Stomach (tissue), 9 donors: ENCODE measurements around the gene MAPK4. TPM values are rescaled to one million over a fixed set of nuclear protein-coding genes. Genes with fewer than 3 reads are reported as not detected.

Source experiments
- DNase-seq, 2 donors: peaks; one replicate each; pipeline versions ENCODE4 v3.0.0 to v3.0.0-alpha.2; 2013 to 2019
- H3K27ac ChIP-seq, 5 donors: fragments of 200-600 bp in 4 of 5; sonication (generic) in 4 of 5; one replicate each; pipeline ENCODE4 v1.5.1; 2013 to 2019; ENCODE audit warnings: mild to moderate bottlenecking in 1 of 5, moderate library complexity in 1 of 5
- H3K27me3 ChIP-seq, 3 donors: fragments of 200-600 bp; sonication (generic); one replicate each; pipeline ENCODE4 v1.5.1; 2017 to 2019; ENCODE audit warnings: mixed run types in 1 of 3
- H3K36me3 ChIP-seq, 4 donors: fragments of 200-600 bp; sonication (generic); 1 replicate in 3 of 4; 2 replicates in 1 of 4; pipeline ENCODE4 v1.5.1; 2016 to 2019
- H3K4me1 ChIP-seq, 4 donors: fragments of 200-600 bp; sonication (generic); one replicate each; pipeline ENCODE4 v1.5.1; 2016 to 2019
- H3K4me3 ChIP-seq, 4 donors: fragments of 200-600 bp; sonication (generic) in 3 of 4; one replicate each; pipeline ENCODE4 v1.5.1; 2016 to 2019; ENCODE audit warnings: mild to moderate bottlenecking in 1 of 4
- H3K9me3 ChIP-seq, 4 donors: fragments of 200-600 bp; sonication (generic); one replicate each; pipeline ENCODE4 v1.5.1; 2016 to 2019
- CTCF ChIP-seq, 7 experiments: fragments of 450-650 bp in 4 of 7; fragments of 200-600 bp in 3 of 7; sonication (generic) in 3 of 7; IDR thresholded peaks; one replicate each; pipeline ENCODE4 v1.5.1; 2016 to 2019; ENCODE audit warnings: antibody characterized with exemption in 7 of 7, control low read depth in 2 of 7, mild to moderate bottlenecking in 1 of 7
- EP300 ChIP-seq: sonication (generic); formaldehyde crosslinking; IDR thresholded peaks from one replicate; pipeline ENCODE4 v1.6.1; 2017; ENCODE audit warnings: antibody characterized with exemption
- POLR2A ChIP-seq, 4 donors: fragments of 450-650 bp; IDR thresholded peaks; one replicate each; pipeline ENCODE4 v1.6.1; 2016; ENCODE audit warnings: antibody characterized with exemption in 4 of 4, control low read depth in 2 of 4, mild to moderate bottlenecking in 1 of 4, moderate library complexity in 1 of 4
- POLR2AphosphoS5 ChIP-seq, 3 donors: sonication (generic); formaldehyde crosslinking; IDR thresholded peaks; one replicate each; pipeline ENCODE4 v1.6.1; 2016; ENCODE audit warnings: antibody characterized with exemption in 3 of 3
- WGBS, 5 donors: extraction: QIAGEN DNeasy Blood & Tissue Kit in 3 of 5; methylation state at CpG; one replicate each; pipeline versions ENCODE4 v1.1.5 to v1.1.7; 2013 to 2018; 5-methylcytosine and 5-hydroxymethylcytosine counted together
- intact Hi-C: fragments of 100-400 bp; cut with DNase I; formaldehyde crosslinking; loops from one replicate; pipeline ENCODE4 v1.15.1; 2023; ENCODE audit warnings: low total_unique reads
- polyA plus RNA-seq, 3 donors: library from polyadenylated mRNA; stranded (reverse); fragments of 200-250 nt; gene quantifications; one replicate each; pipeline ENCODE4 v1.2.3, GENCODE V29; 2013
- total RNA-seq, 5 donors: library from RNA; depleted of rRNA; stranded (reverse); fragments of >200 nt; gene quantifications; one replicate each; pipeline versions ENCODE4 v1.1.0 to v1.2.3, GENCODE V29; 2014 to 2016
- donor health status: healthy with polysubstance abuse.
- donor health status: Bipolar disorder and iron deficiency.
- donor health status: healthy.

Gene MAPK4
- total and polyA plus RNA-seq, 8 donors: 0.19 to 86.0 (median 4.2) TPM

- Histone ChIP-seq H3K27ac (no peak overlapping the region), H3K4me3 (no peak overlapping the region), H3K4me1 (no peaks in the 10 kb centered on the region), H3K9me3 (no peaks in the 10 kb centered on the region), H3K27me3 (no peaks in the 10 kb centered on the region), H3K36me3 (peaks cover 0 to 4% (median 0%) of the 10 kb centered on the region in 4 donors)
- intact Hi-C loops: no loop called here
- WGBS, 5 donors: 84 to 91% (median 89%) methylated on average over 9 of the region's 9 CpGs
- no peak for DNase-seq
- TF ChIP-seq CTCF (IDR thresholded peaks at IDR 0.05): no peak
- TF ChIP-seq EP300: no peak
- no peak for TF ChIP-seq POLR2A (IDR thresholded peaks at IDR 0.05)
- no peak for TF ChIP-seq POLR2AphosphoS5 (IDR thresholded peaks at IDR 0.05)
Measured at GRCh38 chr18:50729986-50730385, 170.1 kb downstream of the MAPK4 start.

GRCh38 chr18:50734342-50734741, 174.5 kb downstream of the MAPK4 start:
- intact Hi-C loops: no loop called here
- Histone ChIP-seq H3K9me3 (no peaks in the 10 kb centered on the region), H3K36me3 (peaks cover 0 to 4% (median 0%) of the 10 kb centered on the region in 4 donors), H3K27me3 (no peaks in the 10 kb centered on the region), H3K4me3 (no peak overlapping the region), H3K27ac (no peak overlapping the region), H3K4me1 (no peaks in the 10 kb centered on the region)
- no peak for DNase-seq
- 67 to 75% (median 73%) methylated on average over 6 to 8 of the region's 8 CpGs for WGBS, 5 donors
- TF ChIP-seq POLR2A (IDR thresholded peaks at IDR 0.05) (no peak), POLR2AphosphoS5 (IDR thresholded peaks at IDR 0.05) (no peak), CTCF (IDR thresholded peaks at IDR 0.05) (no peak), EP300 (no peak)

- no peak for DNase-seq
- WGBS, 5 donors: 89 to 94% (median 90%) methylated on average over 5 of the region's 5 CpGs
- Histone ChIP-seq H3K9me3 (no peaks in the 10 kb centered on the region), H3K27ac (no peak overlapping the region), H3K27me3 (no peaks in the 10 kb centered on the region), H3K4me1 (no peaks in the 10 kb centered on the region), H3K36me3 (peaks cover 0 to 1% (median 0%) of the 10 kb centered on the region in 4 donors), H3K4me3 (no peak overlapping the region)
- no peak for TF ChIP-seq EP300
- TF ChIP-seq CTCF (IDR thresholded peaks at IDR 0.05): no peak
- TF ChIP-seq POLR2A (IDR thresholded peaks at IDR 0.05): no peak
- TF ChIP-seq POLR2AphosphoS5 (IDR thresholded peaks at IDR 0.05): no peak
- intact Hi-C loops: no loop called here
Measured at GRCh38 chr18:50734886-50735285, 175.0 kb downstream of the MAPK4 start.

GRCh38 chr18:50737127-50737526, 177.2 kb downstream of the MAPK4 start:
- no peak for DNase-seq
- Histone ChIP-seq H3K4me3 (no peak overlapping the region), H3K36me3 (no peaks in the 10 kb centered on the region), H3K4me1 (no peaks in the 10 kb centered on the region), H3K9me3 (no peaks in the 10 kb centered on the region), H3K27ac (no peak overlapping the region), H3K27me3 (no peaks in the 10 kb centered on the region)
- WGBS, 5 donors: 14 to 38% (median 20%) methylated on average over 3 of the region's 3 CpGs
- intact Hi-C loops: no loop called here
- TF ChIP-seq POLR2A (IDR thresholded peaks at IDR 0.05) (no peak), CTCF (IDR thresholded peaks at IDR 0.05) (no peak), EP300 (no peak), POLR2AphosphoS5 (IDR thresholded peaks at IDR 0.05) (no peak)
